H1 (cell line): ENCODE measurements around the gene SULF2.

Experiments used
- ASH2L ChIP-seq: fragments of 200-600, 300-600 bp; sonication (generic); IDR thresholded peaks from one replicate; pipeline ENCODE4 v1.7.1; 2017; ENCODE audit warnings: low read length
- CHD2 ChIP-seq: IDR thresholded peaks from 2 replicates; pipeline ENCODE4 v1.6.1; 2012; ENCODE audit warnings: low read length, improper control_type of control experiment
- CREB1 ChIP-seq: IDR thresholded peaks from 2 replicates; pipeline ENCODE4 v1.6.1; 2012; ENCODE audit warnings: inconsistent platforms
- EGR1 ChIP-seq: IDR thresholded peaks from 2 replicates; pipeline ENCODE4 v1.6.1; 2011; ENCODE audit warnings: low read depth, low read length, borderline replicate concordance
- EZH2 ChIP-seq: fragments of 200-600 bp; sonication (generic); IDR thresholded peaks from 2 replicates; pipeline ENCODE4 v1.7.1; 2012; ENCODE audit warnings: low read depth, mild to moderate bottlenecking, moderate library complexity, low read length, inconsistent platforms; ENCODE audit not compliant: severe bottlenecking
- GABPA ChIP-seq: IDR thresholded peaks from 2 replicates; pipeline ENCODE4 v1.6.1; 2011; ENCODE audit warnings: mild to moderate bottlenecking, low read length, moderate library complexity, borderline replicate concordance; ENCODE audit not compliant: insufficient read depth
- HDAC6 ChIP-seq: IDR thresholded peaks from one replicate; pipeline ENCODE4 v1.7.1; 2012; ENCODE audit warnings: low read depth, mild to moderate bottlenecking, inconsistent platforms, low read length, moderate library complexity
- POLR2AphosphoS5 ChIP-seq: IDR thresholded peaks from 2 replicates; pipeline ENCODE4 v1.6.1; 2011; ENCODE audit warnings: low read depth, low read length
- RAD21 ChIP-seq, 2 experiments: IDR thresholded peaks in 1 of 2; conservative IDR thresholded peaks in 1 of 2; 2 replicates each; pipeline ENCODE4 v1.6.1; 2011; ENCODE audit warnings: low read depth in 2 of 2, low read length in 2 of 2, improper control_type of control experiment in 1 of 2, inconsistent platforms in 1 of 2, mild to moderate bottlenecking in 1 of 2, moderate library complexity in 1 of 2
- SRF ChIP-seq: IDR thresholded peaks from 2 replicates; pipeline ENCODE4 v1.6.1; 2011; ENCODE audit warnings: mild to moderate bottlenecking, low read depth, low read length, moderate library complexity
- TAF1 ChIP-seq: IDR thresholded peaks from 2 replicates; pipeline ENCODE4 v1.6.1; 2011; ENCODE audit warnings: mild to moderate bottlenecking, low read depth, low read length
- TBP ChIP-seq: IDR thresholded peaks from 2 replicates; pipeline ENCODE4 v1.6.1; 2011; ENCODE audit warnings: low read depth, low read length, improper control_type of control experiment

DNA sequence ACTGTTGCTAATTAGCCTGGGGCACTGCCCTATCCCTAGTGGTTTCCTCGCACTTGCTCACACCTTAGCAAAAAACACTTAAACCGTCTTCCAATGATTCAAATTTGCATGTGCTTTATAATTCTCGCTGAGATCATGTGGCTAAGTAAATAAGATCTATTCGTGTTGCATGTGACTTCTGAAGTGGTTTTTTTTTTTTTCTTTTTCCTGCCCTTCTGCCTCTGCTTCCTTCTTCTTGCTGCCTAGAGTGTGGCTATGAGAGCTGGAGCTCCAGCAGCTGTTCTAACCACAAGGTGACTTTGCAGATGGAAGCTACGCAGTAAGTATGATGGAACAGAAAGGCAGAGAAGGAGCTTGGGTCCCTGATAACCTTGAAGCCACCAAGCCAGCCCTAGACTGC is 36.5 kb downstream of the SULF2 start:
- TF ChIP-seq POLR2AphosphoS5 (no peak), CHD2 (no peak), SRF (no peak), CREB1 (no peak), TBP (no peak), EZH2 (no peak), HDAC6 (no peak), ASH2L (no peak), RAD21 (IDR thresholded peaks at IDR 0.05 in 1 of 2, conservative IDR thresholded peaks at IDR 0.05 in 1 of 2; ENCODE audit: low read depth in 2 of 2, low read length in 2 of 2) (no peak), EGR1 (no peak), GABPA (no peak), TAF1 (no peak)
